ENCODE data around the gene PRKD1. TPM values are rescaled to one million over a fixed set of nuclear protein-coding genes. Genes with fewer than 3 reads are reported as not detected.
"Not testable (repeated sequence)": the region's sequence is repeated elsewhere in the genome, so short reads cannot be mapped to it uniquely, and the experiment has no call there.

The PRKD1 gene
- total and polyA plus RNA-seq, 2 of the 13 experiments (the other 11 are each of a cell fraction or from before 2014, with no cell fraction given) = 0.22 to 1.3 TPM

GRCh38 chr14:29689597-29689996 lies 238.1 kb downstream of the PRKD1 start:
- H3K4me3 ChIP-seq (replicated peaks in 1 of 3; ENCODE audit: insufficient read depth in 1 of 3, low read depth in 2 of 3, low read length in 3 of 3); DNase-seq (ENCODE audit: low spot score); H3K27ac ChIP-seq (ENCODE audit: extremely low read length, insufficient read depth, low read length); H3K4me1 ChIP-seq (ENCODE audit: insufficient read depth, low read length); H3K4me2 ChIP-seq (ENCODE audit: low read depth, low read length); FAIRE-seq; H3K36me3 ChIP-seq (replicated peaks in 1 of 2; ENCODE audit: control insufficient read depth in 1 of 2, insufficient read depth in 2 of 2, low read length in 2 of 2); H3K27me3 ChIP-seq (ENCODE audit: control insufficient read depth in 1 of 2, insufficient read depth in 2 of 2, low read length in 2 of 2); CTCF ChIA-PET (ENCODE audit: low intra/inter-chr PET ratio, low total read pairs); H2AFZ ChIP-seq (ENCODE audit: low read length); H4K20me1 ChIP-seq (ENCODE audit: insufficient read depth, low read length); H3K79me2 ChIP-seq (ENCODE audit: insufficient read depth, low read length); BruUV-seq (replicated peaks); H3K9ac ChIP-seq (ENCODE audit: insufficient read depth, low read depth, low read length); intact Hi-C loops (cut with micrococcal nuclease; ENCODE audit: unreplicated experiment); in situ Hi-C loops (cut with HindIII; ENCODE audit: extremely low pct_ligation_motif_present, low pct_unique_long_range_greater_than_20kb); ATAC-seq; POLR2A ChIA-PET: not testable (repeated sequence)
- WGBS (ENCODE audit: low lambda C conversion rate) = 1% methylated on average over 2 of the region's 2 CpGs
- peaks cover 99% of the 10 kb centered on the region for H3K9me3 ChIP-seq (ENCODE audit: low read length)
- TF ChIP-seq, protein P1, sequence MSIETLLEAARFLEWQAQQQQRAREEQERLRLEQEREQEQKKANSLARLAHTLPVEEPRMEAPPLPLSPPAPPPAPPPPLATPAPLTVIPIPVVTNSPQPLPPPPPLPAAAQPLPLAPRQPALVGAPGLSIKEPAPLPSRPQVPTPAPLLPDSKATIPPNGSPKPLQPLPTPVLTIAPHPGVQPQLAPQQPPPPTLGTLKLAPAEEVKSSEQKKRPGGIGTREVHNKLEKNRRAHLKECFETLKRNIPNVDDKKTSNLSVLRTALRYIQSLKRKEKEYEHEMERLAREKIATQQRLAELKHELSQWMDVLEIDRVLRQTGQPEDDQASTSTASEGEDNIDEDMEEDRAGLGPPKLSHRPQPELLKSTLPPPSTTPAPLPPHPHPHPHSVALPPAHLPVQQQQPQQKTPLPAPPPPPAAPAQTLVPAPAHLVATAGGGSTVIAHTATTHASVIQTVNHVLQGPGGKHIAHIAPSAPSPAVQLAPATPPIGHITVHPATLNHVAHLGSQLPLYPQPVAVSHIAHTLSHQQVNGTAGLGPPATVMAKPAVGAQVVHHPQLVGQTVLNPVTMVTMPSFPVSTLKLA (IDR thresholded peaks at IDR 0.05) = peak; percentile 60; the same call in 1 of the 2 replicates

DNA sequence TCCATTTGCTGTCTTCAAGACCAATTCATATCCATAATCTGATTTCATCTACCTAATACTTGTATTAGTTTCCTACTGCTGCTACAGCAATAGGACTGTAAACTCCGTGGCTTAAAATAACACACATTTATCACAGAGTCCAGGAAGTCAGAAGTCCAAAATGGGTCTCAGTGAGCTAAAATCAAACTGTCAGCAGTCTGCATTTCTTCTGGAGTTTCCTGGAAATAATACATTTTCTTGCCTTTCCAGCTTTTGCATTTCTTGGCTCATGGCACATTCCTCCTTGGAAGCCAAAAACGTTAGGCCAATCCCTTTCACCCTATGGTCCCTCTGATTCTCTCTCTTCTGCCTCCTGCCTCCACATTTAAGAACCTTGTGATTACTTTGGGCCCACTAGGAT lies 239.8 kb downstream of the PRKD1 start:
- ATAC-seq (no peak), FAIRE-seq (no peak), DNase-seq (ENCODE audit: low spot score) (no peak)
- intact Hi-C loops (cut with micrococcal nuclease; ENCODE audit: unreplicated experiment) (no loop called here), in situ Hi-C loops (cut with HindIII; ENCODE audit: extremely low pct_ligation_motif_present, low pct_unique_long_range_greater_than_20kb) (no loop called here)
- no TSS peak for BruUV-seq (replicated peaks)
- no peaks in the 10 kb centered on the region for H3K36me3 ChIP-seq (replicated peaks in 1 of 2; ENCODE audit: control insufficient read depth in 1 of 2, insufficient read depth in 2 of 2, low read length in 2 of 2)
- no peaks in the 10 kb centered on the region for H3K4me1 ChIP-seq (ENCODE audit: insufficient read depth, low read length)
- ChIA-PET POLR2A (no interaction called here), CTCF (ENCODE audit: low intra/inter-chr PET ratio, low total read pairs) (no interaction called here)
- H2AFZ ChIP-seq (ENCODE audit: low read length) = no peak overlapping the region
- TF ChIP-seq, protein P2, sequence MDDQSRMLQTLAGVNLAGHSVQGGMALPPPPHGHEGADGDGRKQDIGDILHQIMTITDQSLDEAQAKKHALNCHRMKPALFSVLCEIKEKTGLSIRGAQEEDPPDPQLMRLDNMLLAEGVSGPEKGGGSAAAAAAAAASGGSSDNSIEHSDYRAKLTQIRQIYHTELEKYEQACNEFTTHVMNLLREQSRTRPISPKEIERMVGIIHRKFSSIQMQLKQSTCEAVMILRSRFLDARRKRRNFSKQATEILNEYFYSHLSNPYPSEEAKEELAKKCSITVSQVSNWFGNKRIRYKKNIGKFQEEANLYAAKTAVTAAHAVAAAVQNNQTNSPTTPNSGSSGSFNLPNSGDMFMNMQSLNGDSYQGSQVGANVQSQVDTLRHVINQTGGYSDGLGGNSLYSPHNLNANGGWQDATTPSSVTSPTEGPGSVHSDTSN (CRISPR knock-in tag; IDR thresholded peaks at IDR 0.05; ENCODE audit: borderline replicate concordance) = no peak
- TF ChIP-seq TAF1 (CRISPR knock-in tag; IDR thresholded peaks at IDR 0.05) = no peak
- no peak for TF ChIP-seq ZNF781 (CRISPR knock-in tag; IDR thresholded peaks at IDR 0.05; ENCODE audit: borderline replicate concordance, not compliant biosample characterization)
- no peak for TF ChIP-seq SRY (CRISPR knock-in tag; IDR thresholded peaks at IDR 0.05)
- no peak for TF ChIP-seq ZMAT3 (CRISPR knock-in tag; conservative IDR thresholded peaks at IDR 0.05)
- TF ChIP-seq ZFP37 (CRISPR knock-in tag; IDR thresholded peaks at IDR 0.05; ENCODE audit: borderline replicate concordance) = no peak
- TF ChIP-seq NR2F2 (IDR thresholded peaks at IDR 0.05; ENCODE audit: borderline replicate concordance, low read depth) = no peak
- H3K4me3 ChIP-seq (replicated peaks in 1 of 3; ENCODE audit: insufficient read depth in 1 of 3, low read depth in 2 of 3, low read length in 3 of 3) = no peak overlapping the region
- no peaks in the 10 kb centered on the region for H3K79me2 ChIP-seq (ENCODE audit: insufficient read depth, low read length)
- no peak overlapping the region for H3K4me2 ChIP-seq (ENCODE audit: low read depth, low read length)
- no peaks in the 10 kb centered on the region for H4K20me1 ChIP-seq (ENCODE audit: insufficient read depth, low read length)
- 14% methylated on average over 2 of the region's 2 CpGs for WGBS (ENCODE audit: low lambda C conversion rate)
- H3K27me3 ChIP-seq (ENCODE audit: control insufficient read depth in 1 of 2, insufficient read depth in 2 of 2, low read length in 2 of 2) = no peaks in the 10 kb centered on the region
- peaks cover 99% of the 10 kb centered on the region for H3K9me3 ChIP-seq (ENCODE audit: low read length)
- H3K27ac ChIP-seq (ENCODE audit: extremely low read length, insufficient read depth, low read length) = no peak overlapping the region
- no peak overlapping the region for H3K9ac ChIP-seq (ENCODE audit: insufficient read depth, low read depth, low read length)

Data from HepG2 (cell line).